GM20000 (cell line): ENCODE measurements around the gene SYTL4.
"Not testable (repeated sequence)": the region's sequence is repeated elsewhere in the genome, so short reads cannot be mapped to it uniquely, and the experiment has no call there.

Experiments
- DNase-seq: peaks from one replicate; pipeline ENCODE4 v3.0.0; 2012; ENCODE audit warnings: low spot score
- TF ChIP-seq, protein P1 (sequence below): IDR thresholded peaks from 2 replicates; pipeline ENCODE4 v1.5.1; 2012; ENCODE audit warnings: mild to moderate bottlenecking, control low read depth; ENCODE audit errors: extremely low read depth, missing control alignments

Gene SYTL4

DNA sequence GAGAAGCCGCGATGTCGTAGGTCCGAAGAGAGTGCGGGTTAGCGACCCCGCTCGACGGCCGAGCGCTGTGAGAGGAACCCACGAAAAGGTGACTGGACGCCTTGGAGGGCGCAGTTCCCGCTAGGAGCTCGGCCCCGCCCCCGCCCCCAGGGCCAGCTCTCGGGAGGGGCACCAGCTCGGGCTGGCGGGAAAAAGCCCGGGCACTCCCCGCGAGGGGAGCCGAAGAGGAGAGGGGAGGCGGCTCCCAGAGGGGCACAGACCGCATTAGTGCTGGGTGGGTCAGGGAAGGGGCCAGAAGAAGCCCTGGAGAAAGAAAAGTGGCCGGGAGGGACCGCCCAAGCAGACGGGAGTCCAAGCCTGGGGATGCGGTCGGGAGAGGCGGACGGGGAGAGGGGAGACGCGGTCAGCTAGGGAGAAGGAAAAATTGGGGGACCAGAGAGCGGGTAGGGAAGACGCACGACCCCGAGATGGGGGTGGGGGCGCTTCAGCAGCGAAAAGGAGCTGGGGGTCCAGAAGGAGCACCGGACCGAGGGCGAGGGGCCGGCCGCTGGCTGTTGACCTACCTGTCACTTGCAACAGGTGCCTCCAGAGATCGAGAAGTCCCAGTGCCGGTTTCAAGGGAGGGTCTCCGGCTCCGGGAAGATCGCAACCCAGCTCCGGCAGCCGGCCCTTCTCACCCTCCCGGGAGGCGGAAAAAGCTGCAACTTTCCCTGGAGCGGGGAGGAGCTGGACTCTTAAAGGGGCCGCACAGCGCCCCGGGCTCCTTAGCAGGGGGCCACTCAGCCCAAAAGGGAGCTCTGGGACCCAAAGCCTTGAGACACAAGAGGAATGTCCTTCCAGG, at the start of gene SYTL4:
SYTL4 (minus strand) TSS at position 681 of the 841 bp plus-strand sequence. CDS start 30,084 bp downstream, outside the sequence.
- no peak for DNase-seq
- TF ChIP-seq, protein P1, sequence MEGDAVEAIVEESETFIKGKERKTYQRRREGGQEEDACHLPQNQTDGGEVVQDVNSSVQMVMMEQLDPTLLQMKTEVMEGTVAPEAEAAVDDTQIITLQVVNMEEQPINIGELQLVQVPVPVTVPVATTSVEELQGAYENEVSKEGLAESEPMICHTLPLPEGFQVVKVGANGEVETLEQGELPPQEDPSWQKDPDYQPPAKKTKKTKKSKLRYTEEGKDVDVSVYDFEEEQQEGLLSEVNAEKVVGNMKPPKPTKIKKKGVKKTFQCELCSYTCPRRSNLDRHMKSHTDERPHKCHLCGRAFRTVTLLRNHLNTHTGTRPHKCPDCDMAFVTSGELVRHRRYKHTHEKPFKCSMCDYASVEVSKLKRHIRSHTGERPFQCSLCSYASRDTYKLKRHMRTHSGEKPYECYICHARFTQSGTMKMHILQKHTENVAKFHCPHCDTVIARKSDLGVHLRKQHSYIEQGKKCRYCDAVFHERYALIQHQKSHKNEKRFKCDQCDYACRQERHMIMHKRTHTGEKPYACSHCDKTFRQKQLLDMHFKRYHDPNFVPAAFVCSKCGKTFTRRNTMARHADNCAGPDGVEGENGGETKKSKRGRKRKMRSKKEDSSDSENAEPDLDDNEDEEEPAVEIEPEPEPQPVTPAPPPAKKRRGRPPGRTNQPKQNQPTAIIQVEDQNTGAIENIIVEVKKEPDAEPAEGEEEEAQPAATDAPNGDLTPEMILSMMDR: no peak

DNA sequence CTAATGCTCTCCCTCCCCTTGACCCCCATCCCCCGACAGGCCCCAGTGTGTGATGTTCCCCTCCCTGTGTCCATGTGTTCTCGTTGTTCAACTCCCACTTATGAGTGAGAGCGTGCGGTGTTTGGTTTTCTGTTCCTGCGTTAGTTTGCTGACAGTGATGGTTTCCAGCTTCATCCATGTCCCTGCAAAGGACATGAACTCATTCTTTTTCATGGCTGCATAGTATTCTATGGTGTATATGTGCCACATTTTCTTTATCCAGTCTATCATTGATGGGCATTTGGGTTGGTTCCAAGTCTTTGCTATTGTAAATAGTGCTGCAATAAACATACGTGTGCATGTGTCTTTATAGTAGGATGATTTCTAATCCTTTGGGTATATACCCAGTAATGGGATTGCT, 37.5 kb upstream of the SYTL4 start:
- DNase-seq: not testable (repeated sequence)

- TF ChIP-seq, protein P1: peak; percentile 88
Measured at GRCh38 chrX:100768679-100769338, 36.9 kb upstream of the SYTL4 start.

GRCh38 chrX:100750883-100751282, 19.0 kb upstream of the SYTL4 start:
- DNase-seq: no peak
- TF ChIP-seq, protein P1: no peak

More at GRCh38 chrX:100768679-100769338, 36.9 kb upstream of the SYTL4 start:
- DNase-seq: peak; percentile 51

DNA sequence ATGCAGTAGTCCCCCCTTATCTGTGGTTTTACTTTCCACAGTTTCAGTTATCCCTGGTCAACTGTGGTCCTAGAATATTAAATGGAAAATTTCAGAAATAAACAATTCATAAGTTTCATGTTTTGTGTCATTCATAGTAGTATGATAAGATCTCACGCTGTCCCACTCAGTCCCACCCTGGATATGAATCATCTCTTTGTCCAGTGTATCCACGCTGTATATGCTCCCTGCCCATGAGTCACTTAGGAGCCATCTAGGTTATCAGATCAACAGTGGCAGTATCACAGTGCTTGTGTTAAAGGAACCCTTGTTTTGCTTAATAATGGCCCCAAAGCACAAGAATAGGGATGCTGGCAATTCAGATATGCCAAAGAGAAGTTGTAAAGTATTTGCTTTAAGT, 16.2 kb upstream of the SYTL4 start:
- no peak for DNase-seq
- TF ChIP-seq, protein P1: no peak

DNA sequence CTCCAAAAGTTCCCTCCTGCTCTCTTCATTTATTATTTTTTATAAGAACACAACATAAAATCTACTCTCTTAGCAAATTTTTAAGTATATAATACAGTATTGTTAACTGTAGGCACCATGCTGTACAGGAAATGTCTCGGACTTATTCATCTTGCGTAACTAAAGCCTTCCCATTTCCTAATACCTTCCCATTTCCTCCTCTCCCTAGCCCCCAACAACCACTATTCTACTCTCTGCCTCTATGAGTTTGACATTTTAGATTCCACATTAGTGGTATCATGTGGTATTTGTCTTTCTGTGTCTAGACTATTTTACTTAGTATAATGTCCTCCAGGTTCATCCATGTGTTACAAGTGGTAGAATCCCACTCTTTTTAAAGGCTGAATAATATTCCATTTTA, 15.8 kb upstream of the SYTL4 start:
- no peak for DNase-seq
- TF ChIP-seq, protein P1: no peak

GRCh38 chrX:100747090-100747489, 15.2 kb upstream of the SYTL4 start:
- no peak for DNase-seq
- TF ChIP-seq, protein P1: no peak
